ENCODE results near the gene MSH3.

- TF ChIP-seq CTCF (IDR thresholded peaks at IDR 0.05) (no peak), POLR2A (IDR thresholded peaks at IDR 0.05) (no peak)
Observed at GRCh38 chr5:80634193-80634592, 20.3 kb upstream of the MSH3 start.
